SK-N-SH treated with all-trans-retinoic acid at 6 μM for 48 hours (cell line): ENCODE results near the gene UST.
"Not testable (repeated sequence)": the region's sequence is repeated elsewhere in the genome, so short reads cannot be mapped to it uniquely, and the experiment has no call there.

Experiments used
- ATAC-seq: fragments of 200-7000 bp; cut with Tn5 transposase; 3 replicates; pipeline ENCODE4 v1.9.1; 2020; ENCODE audit warnings: mild to moderate bottlenecking, moderate library complexity
- ARNTL ChIP-seq: fragments of 450-650 bp; formaldehyde crosslinking; IDR thresholded peaks from 2 replicates; pipeline ENCODE4 v1.5.0; 2020; ENCODE audit warnings: low read depth, mild to moderate bottlenecking, moderate library complexity, borderline replicate concordance
- BACH2 ChIP-seq: fragments of 250-450 bp; sonication (Bioruptor Pico); IDR thresholded peaks from 2 replicates; pipeline ENCODE4 v1.9.0; 2021; ENCODE audit warnings: mild to moderate bottlenecking, borderline replicate concordance
- CREB5 ChIP-seq: fragments of 250-450 bp; sonication (Bioruptor Pico); IDR thresholded peaks from 2 replicates; pipeline ENCODE4 v1.5.1; 2020; ENCODE audit warnings: low read depth, mild to moderate bottlenecking, moderate library complexity
- CSDC2 ChIP-seq: fragments of 250-450 bp; sonication (Bioruptor Pico); IDR thresholded peaks from 2 replicates; pipeline ENCODE4 v1.5.0; 2020; ENCODE audit warnings: mild to moderate bottlenecking, moderate library complexity
- CSRNP3 ChIP-seq: fragments of 250-450 bp; sonication (Bioruptor Pico); IDR thresholded peaks from 2 replicates; pipeline ENCODE4 v1.5.1; 2021; ENCODE audit warnings: mild to moderate bottlenecking, moderate library complexity
- ESRRG ChIP-seq: fragments of 250-450 bp; sonication (Bioruptor Pico); IDR thresholded peaks from 2 replicates; pipeline ENCODE4 v1.6.1; 2021; ENCODE audit warnings: mild to moderate bottlenecking
- GLIS3 ChIP-seq: fragments of 250-450 bp; sonication (Bioruptor Pico); IDR thresholded peaks from 2 replicates; pipeline ENCODE4 v1.5.0; 2020; ENCODE audit warnings: mild to moderate bottlenecking, moderate library complexity
- ISL1 ChIP-seq: fragments of 250-450 bp; sonication (Bioruptor Pico); IDR thresholded peaks from 2 replicates; pipeline ENCODE4 v2.1.2; 2022; ENCODE audit warnings: mild to moderate bottlenecking, moderate library complexity
- OSR1 ChIP-seq: fragments of 250-450 bp; sonication (Bioruptor Pico); IDR thresholded peaks from 2 replicates; pipeline ENCODE4 v1.8.0; 2022; ENCODE audit warnings: moderate library complexity, mild to moderate bottlenecking, inconsistent platforms
- POU6F1 ChIP-seq: fragments of 250-450 bp; sonication (Bioruptor Pico); IDR thresholded peaks from 2 replicates; pipeline ENCODE4 v1.8.0; 2021; ENCODE audit warnings: low read depth, mild to moderate bottlenecking, moderate library complexity, borderline replicate concordance
- PPARA ChIP-seq: fragments of 250-450 bp; sonication (Bioruptor Pico); IDR thresholded peaks from 2 replicates; pipeline ENCODE4 v1.5.0; 2020; ENCODE audit warnings: mild to moderate bottlenecking, borderline replicate concordance
- RARB ChIP-seq: fragments of 250-450 bp; sonication (Bioruptor Pico); IDR thresholded peaks from 2 replicates; pipeline ENCODE4 v1.8.0; 2021; ENCODE audit warnings: mild to moderate bottlenecking, moderate library complexity
- SNAI2 ChIP-seq: fragments of 250-450 bp; sonication (Bioruptor Pico); IDR thresholded peaks from 2 replicates; pipeline ENCODE4 v1.5.0; 2020; ENCODE audit warnings: mild to moderate bottlenecking, moderate library complexity
- TCF4 ChIP-seq: fragments of 250-450 bp; sonication (Bioruptor Pico); IDR thresholded peaks from 2 replicates; pipeline ENCODE4 v1.8.0; 2021; ENCODE audit warnings: mild to moderate bottlenecking, moderate library complexity, borderline replicate concordance
- TOX ChIP-seq: fragments of 250-450 bp; sonication (Bioruptor Pico); IDR thresholded peaks from 2 replicates; pipeline ENCODE4 v1.8.0; 2021; ENCODE audit warnings: mild to moderate bottlenecking, moderate library complexity, borderline replicate concordance
- ZC3H10 ChIP-seq: fragments of 250-450 bp; sonication (Bioruptor Pico); IDR thresholded peaks from 2 replicates; pipeline ENCODE4 v1.5.1; 2021; ENCODE audit warnings: mild to moderate bottlenecking, moderate library complexity
- ZFP3 ChIP-seq: fragments of 250-450 bp; sonication (Bioruptor Pico); IDR thresholded peaks from 2 replicates; pipeline ENCODE4 v1.5.0; 2020; ENCODE audit warnings: mild to moderate bottlenecking, moderate library complexity
- ZFP30 ChIP-seq: fragments of 450-650 bp; formaldehyde crosslinking; IDR thresholded peaks from 2 replicates; pipeline ENCODE4 v1.5.0; 2022; ENCODE audit warnings: mild to moderate bottlenecking, moderate library complexity
- ZNF565 ChIP-seq: fragments of 450-650 bp; formaldehyde crosslinking; conservative IDR thresholded peaks from 2 replicates; pipeline ENCODE4 v1.5.0; 2020; ENCODE audit warnings: low read depth, mild to moderate bottlenecking, moderate library complexity
- ZNF70 ChIP-seq: fragments of 450-650 bp; formaldehyde crosslinking; IDR thresholded peaks from 2 replicates; pipeline ENCODE4 v1.5.0; 2020; ENCODE audit warnings: mild to moderate bottlenecking, moderate library complexity
- ZNF8 ChIP-seq: fragments of 450-650 bp; formaldehyde crosslinking; IDR thresholded peaks from 2 replicates; pipeline ENCODE4 v1.5.0; 2020; ENCODE audit warnings: mild to moderate bottlenecking, moderate library complexity
- TF ChIP-seq, protein P1 (sequence below): fragments of 250-450 bp; sonication (Bioruptor Pico); IDR thresholded peaks from 2 replicates; pipeline ENCODE4 v1.8.0; 2020; ENCODE audit warnings: mild to moderate bottlenecking, moderate library complexity, borderline replicate concordance

The UST gene

GRCh38 chr6:148915810-148916209 is 169.0 kb downstream of the UST start:
- no peak for TF ChIP-seq ZNF8
- TF ChIP-seq ZFP3, result no peak
- no peak for TF ChIP-seq ZC3H10 (CRISPR knock-in tag)
- TF ChIP-seq CSDC2 (CRISPR knock-in tag), result no peak
- TF ChIP-seq ZFP30 (CRISPR knock-in tag), result no peak
- TF ChIP-seq BACH2 (CRISPR knock-in tag), result no peak
- no peak for TF ChIP-seq ISL1
- TF ChIP-seq GLIS3, result no peak
- TF ChIP-seq ZNF565 (CRISPR knock-in tag), result no peak
- TF ChIP-seq ZNF70 (CRISPR knock-in tag), result no peak
- no peak for TF ChIP-seq TOX (CRISPR knock-in tag)
- TF ChIP-seq TCF4 (CRISPR knock-in tag), result no peak
- TF ChIP-seq CREB5 (CRISPR knock-in tag), result no peak
- no peak for TF ChIP-seq ESRRG (CRISPR knock-in tag)
- TF ChIP-seq, all 23 proteins: peak for 0
- no peak for ATAC-seq

GRCh38 chr6:148916485-148916884 is 169.7 kb downstream of the UST start:
- ATAC-seq, result not testable (repeated sequence)

DNA sequence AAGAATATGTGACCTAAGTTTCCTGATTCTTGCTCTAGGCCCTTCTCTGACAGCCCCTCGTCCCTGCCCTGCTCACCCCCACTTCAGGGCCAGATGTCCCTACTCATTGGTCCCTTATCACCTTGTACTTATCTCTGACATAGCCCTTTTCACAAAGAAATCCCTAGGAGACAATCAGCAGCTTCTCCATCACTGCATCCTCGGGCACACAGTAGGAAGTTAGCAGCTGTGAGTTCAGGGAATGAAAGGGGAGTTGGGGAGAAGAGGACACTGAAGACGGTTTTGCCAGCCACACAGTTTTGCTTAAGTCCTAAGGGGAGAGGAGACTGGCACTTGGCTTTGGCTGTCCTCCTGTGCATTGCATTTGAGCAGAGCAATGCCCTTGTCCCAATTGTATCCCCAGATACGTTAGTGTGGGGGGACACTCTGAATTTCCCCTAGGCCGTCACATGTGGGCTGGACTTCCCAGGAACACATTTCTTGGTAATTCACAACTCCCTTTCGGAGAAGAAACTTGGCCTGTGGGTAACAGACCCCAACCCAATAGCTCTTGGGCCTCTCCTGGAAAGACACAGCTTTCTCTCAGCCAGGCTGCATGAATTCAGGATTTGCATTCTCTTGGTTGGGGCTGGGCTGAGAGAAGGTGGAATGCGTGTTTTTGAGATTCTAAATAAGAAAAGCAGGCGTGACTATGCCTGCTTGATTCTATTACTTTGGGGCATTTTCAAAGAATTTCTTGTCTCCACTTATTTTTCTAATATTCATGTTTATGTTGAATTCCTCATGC is 177.6 kb downstream of the UST start:
- no peak for ATAC-seq
- TF ChIP-seq ZNF8 (no peak), ZC3H10 (CRISPR knock-in tag) (no peak), PPARA (CRISPR knock-in tag) (no peak), SNAI2 (CRISPR knock-in tag) (no peak), TCF4 (CRISPR knock-in tag) (no peak), ARNTL (CRISPR knock-in tag) (no peak), OSR1 (CRISPR knock-in tag) (no peak), CSRNP3 (no peak), BACH2 (CRISPR knock-in tag) (no peak), CSDC2 (CRISPR knock-in tag) (no peak), ISL1 (no peak), POU6F1 (CRISPR knock-in tag) (no peak)
- TF ChIP-seq, all 23 proteins: peak for 0

DNA sequence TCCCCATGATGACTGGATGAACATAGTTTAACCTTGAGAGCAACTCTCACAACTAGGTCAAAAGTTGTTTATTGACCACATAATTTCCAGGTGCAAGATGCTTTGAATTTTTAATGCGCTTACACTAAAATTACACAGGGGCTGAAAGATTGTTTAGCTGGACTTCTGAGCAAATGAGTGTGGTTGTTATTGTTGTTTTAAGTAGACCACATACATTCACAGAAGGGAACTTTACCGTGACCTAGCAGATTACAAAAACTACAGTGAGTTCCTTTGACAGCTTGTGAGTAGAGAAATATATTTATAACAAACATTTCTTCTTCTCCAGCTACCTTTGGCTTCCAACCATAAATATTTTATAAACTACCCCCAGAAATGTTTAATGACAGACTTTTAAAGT is 178.9 kb downstream of the UST start:
- ATAC-seq, result no peak
- no peak for TF ChIP-seq TOX (CRISPR knock-in tag)
- no peak for TF ChIP-seq ZC3H10 (CRISPR knock-in tag)
- TF ChIP-seq ESRRG (CRISPR knock-in tag), result no peak
- TF ChIP-seq ZFP3, result no peak
- TF ChIP-seq ZNF70 (CRISPR knock-in tag), result no peak
- TF ChIP-seq PPARA (CRISPR knock-in tag), result no peak
- TF ChIP-seq, protein P1, sequence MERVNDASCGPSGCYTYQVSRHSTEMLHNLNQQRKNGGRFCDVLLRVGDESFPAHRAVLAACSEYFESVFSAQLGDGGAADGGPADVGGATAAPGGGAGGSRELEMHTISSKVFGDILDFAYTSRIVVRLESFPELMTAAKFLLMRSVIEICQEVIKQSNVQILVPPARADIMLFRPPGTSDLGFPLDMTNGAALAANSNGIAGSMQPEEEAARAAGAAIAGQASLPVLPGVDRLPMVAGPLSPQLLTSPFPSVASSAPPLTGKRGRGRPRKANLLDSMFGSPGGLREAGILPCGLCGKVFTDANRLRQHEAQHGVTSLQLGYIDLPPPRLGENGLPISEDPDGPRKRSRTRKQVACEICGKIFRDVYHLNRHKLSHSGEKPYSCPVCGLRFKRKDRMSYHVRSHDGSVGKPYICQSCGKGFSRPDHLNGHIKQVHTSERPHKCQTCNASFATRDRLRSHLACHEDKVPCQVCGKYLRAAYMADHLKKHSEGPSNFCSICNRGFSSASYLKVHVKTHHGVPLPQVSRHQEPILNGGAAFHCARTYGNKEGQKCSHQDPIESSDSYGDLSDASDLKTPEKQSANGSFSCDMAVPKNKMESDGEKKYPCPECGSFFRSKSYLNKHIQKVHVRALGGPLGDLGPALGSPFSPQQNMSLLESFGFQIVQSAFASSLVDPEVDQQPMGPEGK (CRISPR knock-in tag), result no peak
- no peak for TF ChIP-seq RARB (CRISPR knock-in tag)
- no peak for TF ChIP-seq ISL1
- TF ChIP-seq POU6F1 (CRISPR knock-in tag), result no peak
- TF ChIP-seq ZNF565 (CRISPR knock-in tag), result no peak
